Neural cell (in vitro differentiated cells): ENCODE data around the gene FCGR2B.

ENCODE experiments used
- TAF1 ChIP-seq: IDR thresholded peaks from 2 replicates; pipeline ENCODE4 v1.6.1; 2012; ENCODE audit warnings: low read depth
- TF ChIP-seq, protein P1 (sequence below): fragments of 450-650 bp; IDR thresholded peaks from 2 replicates; pipeline ENCODE4 v1.5.1; 2014; ENCODE audit warnings: antibody characterized with exemption, mild to moderate bottlenecking, moderate library complexity; ENCODE audit not compliant: poor library complexity, severe bottlenecking

DNA sequence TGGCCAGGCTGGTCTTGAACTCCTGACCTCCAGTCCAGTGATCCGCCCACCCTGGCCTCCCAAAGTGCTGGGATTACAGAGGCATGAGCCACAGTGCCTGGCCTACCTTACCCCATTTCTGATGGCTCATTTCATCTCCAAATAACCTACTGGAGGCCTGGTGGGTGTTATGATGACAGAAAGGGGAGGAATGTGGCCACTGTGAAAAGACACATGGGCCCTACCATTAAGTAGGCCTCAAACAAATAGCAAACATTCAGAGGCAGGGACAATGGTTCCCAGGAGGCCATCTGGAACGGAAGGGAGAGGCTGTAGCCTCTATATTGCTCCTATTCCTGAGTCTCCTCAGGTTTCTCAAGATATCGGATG, 43.2 kb downstream of the FCGR2B start:
- TF ChIP-seq, protein P1, sequence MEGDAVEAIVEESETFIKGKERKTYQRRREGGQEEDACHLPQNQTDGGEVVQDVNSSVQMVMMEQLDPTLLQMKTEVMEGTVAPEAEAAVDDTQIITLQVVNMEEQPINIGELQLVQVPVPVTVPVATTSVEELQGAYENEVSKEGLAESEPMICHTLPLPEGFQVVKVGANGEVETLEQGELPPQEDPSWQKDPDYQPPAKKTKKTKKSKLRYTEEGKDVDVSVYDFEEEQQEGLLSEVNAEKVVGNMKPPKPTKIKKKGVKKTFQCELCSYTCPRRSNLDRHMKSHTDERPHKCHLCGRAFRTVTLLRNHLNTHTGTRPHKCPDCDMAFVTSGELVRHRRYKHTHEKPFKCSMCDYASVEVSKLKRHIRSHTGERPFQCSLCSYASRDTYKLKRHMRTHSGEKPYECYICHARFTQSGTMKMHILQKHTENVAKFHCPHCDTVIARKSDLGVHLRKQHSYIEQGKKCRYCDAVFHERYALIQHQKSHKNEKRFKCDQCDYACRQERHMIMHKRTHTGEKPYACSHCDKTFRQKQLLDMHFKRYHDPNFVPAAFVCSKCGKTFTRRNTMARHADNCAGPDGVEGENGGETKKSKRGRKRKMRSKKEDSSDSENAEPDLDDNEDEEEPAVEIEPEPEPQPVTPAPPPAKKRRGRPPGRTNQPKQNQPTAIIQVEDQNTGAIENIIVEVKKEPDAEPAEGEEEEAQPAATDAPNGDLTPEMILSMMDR = no peak
- no peak for TF ChIP-seq TAF1
